ENCODE measurements around the gene MAP2. TPM values are rescaled to one million over a fixed set of nuclear protein-coding genes. Genes with fewer than 3 reads are reported as not detected.

MAP2 gene, protein sequence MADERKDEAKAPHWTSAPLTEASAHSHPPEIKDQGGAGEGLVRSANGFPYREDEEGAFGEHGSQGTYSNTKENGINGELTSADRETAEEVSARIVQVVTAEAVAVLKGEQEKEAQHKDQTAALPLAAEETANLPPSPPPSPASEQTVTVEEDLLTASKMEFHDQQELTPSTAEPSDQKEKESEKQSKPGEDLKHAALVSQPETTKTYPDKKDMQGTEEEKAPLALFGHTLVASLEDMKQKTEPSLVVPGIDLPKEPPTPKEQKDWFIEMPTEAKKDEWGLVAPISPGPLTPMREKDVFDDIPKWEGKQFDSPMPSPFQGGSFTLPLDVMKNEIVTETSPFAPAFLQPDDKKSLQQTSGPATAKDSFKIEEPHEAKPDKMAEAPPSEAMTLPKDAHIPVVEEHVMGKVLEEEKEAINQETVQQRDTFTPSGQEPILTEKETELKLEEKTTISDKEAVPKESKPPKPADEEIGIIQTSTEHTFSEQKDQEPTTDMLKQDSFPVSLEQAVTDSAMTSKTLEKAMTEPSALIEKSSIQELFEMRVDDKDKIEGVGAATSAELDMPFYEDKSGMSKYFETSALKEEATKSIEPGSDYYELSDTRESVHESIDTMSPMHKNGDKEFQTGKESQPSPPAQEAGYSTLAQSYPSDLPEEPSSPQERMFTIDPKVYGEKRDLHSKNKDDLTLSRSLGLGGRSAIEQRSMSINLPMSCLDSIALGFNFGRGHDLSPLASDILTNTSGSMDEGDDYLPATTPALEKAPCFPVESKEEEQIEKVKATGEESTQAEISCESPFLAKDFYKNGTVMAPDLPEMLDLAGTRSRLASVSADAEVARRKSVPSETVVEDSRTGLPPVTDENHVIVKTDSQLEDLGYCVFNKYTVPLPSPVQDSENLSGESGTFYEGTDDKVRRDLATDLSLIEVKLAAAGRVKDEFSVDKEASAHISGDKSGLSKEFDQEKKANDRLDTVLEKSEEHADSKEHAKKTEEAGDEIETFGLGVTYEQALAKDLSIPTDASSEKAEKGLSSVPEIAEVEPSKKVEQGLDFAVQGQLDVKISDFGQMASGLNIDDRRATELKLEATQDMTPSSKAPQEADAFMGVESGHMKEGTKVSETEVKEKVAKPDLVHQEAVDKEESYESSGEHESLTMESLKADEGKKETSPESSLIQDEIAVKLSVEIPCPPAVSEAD (N-terminal part only)
- total RNA-seq = 3.4 TPM
- long read RNA-seq, partial matches to known transcripts = 0 of 1 reads
- long read RNA-seq, other reads (novel, unspliced or antisense) = 1 of 1 reads

DNA sequence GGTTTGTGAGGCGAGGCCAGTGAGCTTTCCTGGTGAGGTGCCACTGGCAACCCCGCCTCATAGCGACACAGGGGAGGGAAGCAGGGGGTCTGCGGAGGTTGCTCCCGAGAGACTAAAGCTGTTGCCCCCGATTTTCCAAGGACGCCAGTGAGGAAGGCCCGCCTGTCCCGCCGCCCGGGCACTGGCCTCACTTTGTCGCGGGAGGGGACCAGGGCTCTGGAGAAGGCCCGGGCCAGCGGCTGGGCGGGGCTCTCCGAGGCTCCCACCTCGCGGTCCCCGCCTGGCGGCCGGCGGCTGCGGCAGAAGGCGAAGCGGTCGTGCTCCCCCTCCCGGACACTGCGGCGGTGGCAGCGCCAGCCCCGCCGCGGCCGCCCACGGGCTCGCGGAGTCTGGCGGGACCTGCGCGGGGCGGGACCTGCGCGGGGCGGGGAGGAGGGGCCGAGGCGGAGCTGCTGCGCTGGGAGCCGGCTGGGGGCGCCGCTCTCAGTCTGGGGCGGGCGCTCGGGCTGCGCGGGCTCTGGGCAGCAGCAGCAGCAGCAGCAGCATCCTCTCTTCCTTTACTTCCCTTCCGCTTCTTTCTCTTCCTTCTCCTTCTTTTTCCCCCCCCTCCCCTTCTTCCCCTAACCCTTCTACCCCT, at the start of gene MAP2:
MAP2 (plus strand) TSS at position 486 of the 637 bp plus-strand sequence. CDS start 229,124 bp downstream, outside the sequence.
- intact Hi-C loops (cut with micrococcal nuclease) = no loop called here
- ATAC-seq (peak; percentile 100), DNase-seq (peak; percentile 90)

DNA sequence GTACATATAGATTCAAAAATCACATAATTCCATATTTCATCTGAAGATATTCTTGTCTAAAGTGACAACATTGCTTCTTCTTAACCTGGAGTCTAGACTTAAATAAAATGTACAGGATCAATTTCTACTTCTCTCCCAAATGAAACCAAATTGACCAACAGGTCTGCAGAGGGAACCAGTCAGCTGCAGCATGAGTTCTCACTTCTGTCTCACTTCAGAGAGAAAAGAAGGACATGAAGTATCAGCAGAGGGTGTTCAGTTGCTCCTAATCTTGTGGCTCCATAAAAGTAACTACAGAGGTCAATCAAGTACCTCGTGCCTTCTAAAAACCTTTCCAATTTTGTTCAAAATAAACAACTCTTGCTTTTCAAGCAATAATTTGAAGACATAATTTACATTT, 47.2 kb upstream of the MAP2 start:
- DNase-seq = no peak
- ATAC-seq = no peak
- intact Hi-C loops (cut with micrococcal nuclease) = no loop called here

DNA sequence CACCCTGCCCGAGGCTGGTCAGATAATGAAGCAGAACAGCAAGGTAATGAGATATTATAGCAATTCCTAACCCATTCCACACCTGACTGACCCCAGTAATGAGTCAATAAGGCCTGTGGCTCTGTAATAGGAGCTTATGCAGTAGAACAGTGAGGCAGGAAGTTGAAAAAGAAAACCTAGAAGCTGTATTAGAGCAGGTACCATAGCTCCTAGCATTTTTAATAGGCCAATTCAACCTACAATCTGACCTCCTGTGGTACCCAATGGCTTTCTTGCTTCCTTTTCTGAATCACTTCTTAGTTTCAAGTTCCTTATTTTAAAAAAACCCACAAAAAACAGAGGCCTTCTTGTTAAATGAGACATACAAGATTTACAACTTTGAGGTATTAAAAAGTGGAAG, 43.6 kb upstream of the MAP2 start:
- intact Hi-C loops (cut with micrococcal nuclease) = no loop called here
- no peak for ATAC-seq
- DNase-seq = no peak

DNA sequence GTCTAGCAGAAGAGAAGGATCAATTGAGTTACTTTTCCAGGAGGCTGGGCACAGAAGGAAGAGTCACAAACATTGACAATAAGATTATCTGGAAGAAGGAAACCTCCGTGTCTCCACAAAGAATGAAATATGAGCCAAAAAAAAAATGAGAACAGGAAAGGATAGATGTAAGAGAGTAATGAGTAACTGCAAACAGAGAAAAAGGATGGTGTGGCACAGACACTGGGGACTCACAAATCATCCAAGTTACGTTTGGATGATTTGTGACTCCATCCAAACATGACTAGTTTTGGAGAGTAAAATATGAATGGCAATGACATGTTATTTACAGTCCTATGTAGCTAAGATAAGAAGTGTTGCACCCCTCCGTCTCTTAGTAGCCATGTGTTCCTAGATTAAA, 42.8 kb upstream of the MAP2 start:
- no peak for ATAC-seq
- no peak for DNase-seq
- intact Hi-C loops (cut with micrococcal nuclease) = no loop called here

DNA sequence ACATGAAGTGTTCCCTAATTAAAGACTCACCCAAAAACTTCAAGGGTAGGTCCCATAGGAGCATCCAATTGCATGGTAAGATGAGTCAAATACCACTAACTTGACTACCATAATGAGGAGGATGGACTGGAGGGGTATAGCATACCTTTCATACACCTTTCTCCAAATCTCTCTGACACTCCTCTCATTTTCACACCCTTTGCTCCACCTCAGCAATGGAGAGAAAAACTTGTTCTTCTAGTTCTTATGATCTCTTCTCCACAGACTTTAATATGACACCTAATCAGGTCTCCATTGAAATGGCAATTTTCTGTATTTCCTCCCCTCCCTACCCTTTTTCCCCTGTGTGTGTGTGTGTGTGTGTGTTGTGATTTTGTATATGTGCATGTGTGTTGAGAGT, 41.1 kb upstream of the MAP2 start:
- DNase-seq (no peak), ATAC-seq (no peak)
- intact Hi-C loops (cut with micrococcal nuclease) = no loop called here

DNA sequence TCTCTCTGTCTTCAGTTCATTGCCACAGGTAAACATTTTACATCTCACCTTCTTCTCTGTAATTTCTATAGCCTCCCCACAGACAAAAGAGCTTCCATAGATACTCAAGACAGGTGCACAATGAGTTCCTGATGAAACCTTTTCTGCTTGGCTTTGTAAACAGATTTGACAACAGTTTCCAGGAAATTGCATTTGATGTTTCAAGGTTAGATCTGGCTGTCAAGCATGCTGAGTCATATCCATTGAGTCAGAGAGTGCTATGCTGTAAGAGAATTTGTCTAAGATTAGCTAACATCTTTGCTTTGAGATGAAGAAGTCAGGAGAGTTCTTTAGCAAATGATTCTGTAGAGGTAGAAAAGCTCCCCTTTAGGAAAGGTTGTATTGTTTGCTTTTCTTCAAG, 40.6 kb upstream of the MAP2 start:
- intact Hi-C loops (cut with micrococcal nuclease) = no loop called here
- no peak for ATAC-seq

DNA sequence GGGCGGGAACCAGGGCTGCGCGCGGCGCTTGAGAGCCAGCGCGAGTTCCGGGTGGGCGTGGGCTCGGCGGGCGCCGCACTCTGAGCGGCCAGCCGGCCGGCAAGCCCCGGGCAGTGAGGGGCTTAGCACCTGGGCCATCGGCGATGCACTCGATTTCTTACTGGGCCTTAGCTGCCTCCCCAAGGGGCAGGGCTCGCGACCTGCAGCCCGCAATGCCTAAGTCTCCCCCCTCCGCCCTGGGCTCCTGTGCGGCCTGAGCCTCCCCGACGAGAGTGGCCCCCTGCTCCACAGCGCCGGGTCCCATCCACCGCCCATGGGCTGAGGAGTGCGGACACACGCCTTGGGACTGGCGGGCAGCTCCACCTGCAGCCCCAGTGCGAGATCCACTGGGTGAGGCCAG, 36.5 kb upstream of the MAP2 start:
- ATAC-seq (no peak), DNase-seq (no peak)
- intact Hi-C loops (cut with micrococcal nuclease) = no loop called here

More for the DNA sequence above, 40.6 kb upstream of the MAP2 start:
- no peak for DNase-seq

DNA sequence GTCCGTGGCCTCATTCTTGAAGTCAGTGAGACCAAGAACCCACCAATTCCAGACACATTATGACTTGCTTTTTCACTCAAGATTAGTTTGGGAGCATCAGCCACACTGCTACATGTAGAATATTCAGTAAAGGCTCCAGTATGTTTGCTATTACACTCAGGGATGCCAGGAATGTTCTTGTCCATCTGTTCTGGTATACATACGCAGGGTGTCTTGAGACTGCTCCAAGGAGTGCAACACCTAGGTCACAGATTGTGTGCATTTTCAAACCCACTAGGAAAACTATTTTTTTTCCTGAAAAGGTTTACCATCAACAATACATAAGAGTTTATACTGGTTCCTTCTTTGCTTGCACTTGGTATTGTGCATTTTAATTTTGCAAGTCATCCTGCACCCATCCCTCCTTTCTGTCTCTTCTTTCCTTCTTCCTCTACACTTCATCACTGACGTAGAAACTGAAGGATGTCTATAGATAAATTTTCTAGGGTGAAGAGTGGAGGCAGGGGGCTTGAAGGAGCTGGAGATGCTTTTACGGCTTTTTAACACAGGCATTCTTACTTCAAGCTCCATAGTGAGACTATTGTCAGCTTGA, 35.3 kb upstream of the MAP2 start:
- DNase-seq = no peak
- ATAC-seq = no peak
- intact Hi-C loops (cut with micrococcal nuclease) = no loop called here

DNA sequence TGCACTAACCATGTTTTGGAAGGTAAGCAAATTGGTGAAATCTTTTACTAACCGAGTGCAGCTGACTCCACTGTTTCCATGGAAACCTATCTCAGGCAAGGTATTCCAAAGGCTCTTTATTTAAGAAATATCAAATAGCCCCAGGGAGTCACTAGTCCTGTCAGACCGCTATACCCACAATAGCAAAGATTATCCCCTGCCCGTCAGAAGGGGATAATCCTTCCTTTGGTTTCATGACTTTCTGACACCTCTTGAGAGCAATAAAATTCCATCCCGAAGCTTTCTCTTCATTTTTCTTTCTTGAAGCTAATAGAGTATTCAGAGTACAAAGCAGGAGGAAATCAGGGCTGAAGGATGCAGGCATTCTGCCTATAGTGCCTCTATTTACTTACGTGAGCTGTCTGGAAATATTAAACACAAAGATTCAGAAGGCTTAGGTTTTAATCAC, 34.7 kb upstream of the MAP2 start:
- ATAC-seq = no peak
- intact Hi-C loops (cut with micrococcal nuclease) = no loop called here
- no peak for DNase-seq

DNA sequence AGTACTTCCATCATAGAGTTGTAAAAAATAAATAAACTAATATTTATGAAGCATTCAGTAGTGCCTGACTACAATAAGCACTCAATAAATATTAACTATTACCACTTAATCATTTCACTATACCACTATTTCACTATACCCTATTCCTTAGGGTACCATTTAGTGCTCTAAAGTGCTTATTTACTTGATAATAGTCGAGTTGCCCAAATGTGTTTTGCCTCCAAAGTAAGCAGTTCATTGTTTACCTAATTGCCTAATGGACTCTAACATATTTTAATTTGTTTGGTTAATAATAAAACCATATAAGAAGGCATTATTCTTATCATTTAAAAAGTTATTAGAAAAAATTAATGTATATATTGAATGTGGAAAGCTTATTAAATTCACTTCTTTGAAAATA, 33.0 kb upstream of the MAP2 start:
- no peak for DNase-seq
- intact Hi-C loops (cut with micrococcal nuclease) = no loop called here
- no peak for ATAC-seq

DNA sequence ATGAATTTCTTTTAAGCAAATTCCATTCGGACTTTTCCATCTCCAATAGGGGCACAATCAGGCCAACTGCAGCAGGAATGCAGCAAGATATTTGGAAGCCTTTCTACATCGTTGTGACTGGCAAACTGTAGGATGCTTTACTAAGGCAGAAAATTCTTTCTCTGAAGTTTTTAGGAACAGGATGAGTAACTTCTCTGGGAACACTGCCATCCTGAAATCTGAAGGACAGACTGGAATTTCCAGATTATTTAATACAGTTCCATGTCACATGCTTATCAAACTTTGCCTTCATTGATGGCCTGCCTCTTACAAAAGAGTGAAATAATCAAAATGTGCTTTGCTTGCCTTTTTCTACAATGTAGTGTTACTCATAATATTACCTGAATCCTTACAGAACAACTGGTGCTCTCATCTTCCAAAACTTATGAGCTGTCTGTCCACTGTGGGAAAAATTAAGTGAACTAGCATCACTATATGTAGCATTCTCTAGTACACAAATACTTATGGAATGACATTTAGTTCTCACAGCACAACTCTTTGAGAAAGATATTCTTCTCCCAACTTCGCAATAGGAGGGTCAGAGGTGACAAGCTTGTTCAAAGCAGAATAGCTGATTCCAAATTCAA, 32.0 kb upstream of the MAP2 start:
- DNase-seq = no peak
- ATAC-seq = no peak
- intact Hi-C loops (cut with micrococcal nuclease) = no loop called here

DNA sequence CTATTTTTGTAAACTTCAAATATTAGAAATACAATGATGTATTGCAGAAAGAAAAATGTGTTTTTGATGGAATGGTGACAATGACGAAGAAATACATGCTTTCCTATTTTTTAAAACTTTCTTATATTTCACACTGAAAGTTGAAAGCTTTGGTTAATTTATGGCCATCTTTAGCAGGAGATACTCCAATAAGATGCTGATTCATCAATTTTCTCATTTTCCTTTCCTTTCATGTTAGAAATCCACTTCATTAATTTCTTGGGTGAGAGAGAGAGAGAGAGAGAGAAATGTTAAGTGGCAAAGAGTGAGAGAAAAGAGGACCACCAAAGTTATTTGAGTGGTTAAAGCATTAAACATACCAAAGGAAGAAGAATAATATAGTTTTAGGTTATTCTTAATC, 28.6 kb upstream of the MAP2 start:
- DNase-seq (no peak), ATAC-seq (no peak)
- intact Hi-C loops (cut with micrococcal nuclease) = no loop called here

DNA sequence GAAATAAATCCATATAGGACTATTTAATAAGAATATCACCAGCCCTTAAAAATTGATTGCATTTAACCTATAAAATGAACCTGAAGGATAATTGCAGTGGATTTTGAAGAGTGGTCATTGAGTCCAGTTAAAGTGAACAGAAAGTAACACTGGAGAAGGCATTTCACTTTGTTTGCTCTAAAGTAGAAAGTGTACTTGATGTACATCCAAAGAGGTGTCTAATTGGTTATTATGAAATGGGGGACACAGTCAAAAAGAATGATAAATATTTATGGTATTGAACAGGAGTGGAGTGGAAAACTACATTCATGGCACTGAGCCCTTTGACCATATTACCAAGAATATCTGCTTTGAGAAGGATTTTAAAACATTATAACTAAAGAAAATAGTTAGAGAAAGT, 28.2 kb upstream of the MAP2 start:
- ATAC-seq (no peak), DNase-seq (no peak)

DNA sequence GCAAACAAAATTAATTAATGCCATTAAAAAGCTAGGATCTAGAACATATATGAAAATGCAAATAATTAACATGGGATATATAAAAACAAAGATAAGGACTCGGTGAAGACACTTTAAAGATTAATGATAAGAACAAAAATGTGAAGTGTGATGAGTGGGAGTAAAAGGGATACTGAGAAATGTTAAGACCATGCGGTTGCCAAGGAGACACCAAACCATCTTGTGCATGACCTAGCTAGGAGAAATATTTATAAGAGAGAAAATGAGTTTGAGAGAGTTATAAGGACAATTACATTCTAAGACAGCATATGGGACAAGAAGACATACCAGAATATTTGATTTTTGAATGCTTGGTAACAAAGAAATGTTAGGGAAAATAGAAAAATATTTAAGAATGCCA, 25.4 kb upstream of the MAP2 start:
- intact Hi-C loops (cut with micrococcal nuclease) = no loop called here
- no peak for DNase-seq
- no peak for ATAC-seq

More for the DNA sequence above, 28.2 kb upstream of the MAP2 start:
- intact Hi-C loops (cut with micrococcal nuclease) = no loop called here

DNA sequence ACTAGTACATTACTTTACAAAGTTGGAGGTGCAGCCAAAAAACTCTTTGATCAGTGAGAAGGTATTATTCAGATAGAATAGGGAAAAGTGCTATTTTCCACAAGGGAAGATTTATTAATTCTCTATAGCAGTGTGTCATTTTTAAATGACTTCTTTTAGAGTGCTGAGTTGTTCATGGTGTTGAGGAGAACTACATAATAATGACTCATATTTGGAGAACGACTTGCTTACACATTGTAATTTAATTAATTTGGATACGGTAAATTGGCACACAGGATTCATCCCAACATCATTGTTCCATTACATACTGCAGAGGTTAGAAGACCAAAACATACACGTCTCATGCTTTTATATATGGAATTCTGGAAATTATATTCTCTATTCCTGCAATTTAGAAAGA, 22.1 kb upstream of the MAP2 start:
- intact Hi-C loops (cut with micrococcal nuclease) = no loop called here
- ATAC-seq = no peak

DNA sequence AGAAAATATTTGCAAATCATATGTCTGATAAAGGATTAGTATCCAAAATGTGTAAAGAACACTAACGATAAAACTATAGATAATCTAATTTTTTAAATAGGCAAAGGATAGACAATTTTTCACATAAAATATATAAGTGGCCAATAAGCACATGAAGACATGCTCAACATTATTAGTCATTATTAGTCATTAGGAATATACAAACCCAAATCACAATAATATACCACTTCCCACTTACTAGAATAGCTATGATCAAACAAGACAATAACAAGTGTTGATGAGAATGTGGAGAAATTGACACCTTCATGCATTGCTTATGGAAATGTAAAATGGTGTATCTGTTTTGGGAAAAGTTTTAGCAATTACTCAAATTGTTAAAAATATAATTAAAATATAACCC, 12.6 kb upstream of the MAP2 start:
- DNase-seq (no peak), ATAC-seq (no peak)
- intact Hi-C loops (cut with micrococcal nuclease) = no loop called here

More for the DNA sequence above, 22.1 kb upstream of the MAP2 start:
- DNase-seq = no peak

DNA sequence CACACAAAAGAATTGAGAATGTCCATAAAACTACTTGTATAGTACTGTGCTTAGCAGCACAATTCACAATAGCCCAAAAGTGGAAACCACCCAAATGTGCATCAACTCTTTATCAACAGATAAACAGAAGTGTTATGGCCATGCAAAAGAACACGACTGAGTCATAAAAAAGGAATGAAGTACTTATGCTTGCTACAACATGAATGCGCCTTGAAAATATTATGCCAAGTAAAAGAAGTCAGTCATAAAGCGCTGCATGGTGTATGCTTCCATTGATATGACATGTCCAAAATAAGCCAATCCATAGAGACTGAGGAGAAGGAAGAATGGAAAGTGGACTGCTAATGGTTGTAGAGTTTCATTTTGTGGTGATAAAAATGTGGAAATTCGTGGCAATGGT, 12.1 kb upstream of the MAP2 start:
- ATAC-seq = no peak
- no peak for DNase-seq
- intact Hi-C loops (cut with micrococcal nuclease) = no loop called here

DNA sequence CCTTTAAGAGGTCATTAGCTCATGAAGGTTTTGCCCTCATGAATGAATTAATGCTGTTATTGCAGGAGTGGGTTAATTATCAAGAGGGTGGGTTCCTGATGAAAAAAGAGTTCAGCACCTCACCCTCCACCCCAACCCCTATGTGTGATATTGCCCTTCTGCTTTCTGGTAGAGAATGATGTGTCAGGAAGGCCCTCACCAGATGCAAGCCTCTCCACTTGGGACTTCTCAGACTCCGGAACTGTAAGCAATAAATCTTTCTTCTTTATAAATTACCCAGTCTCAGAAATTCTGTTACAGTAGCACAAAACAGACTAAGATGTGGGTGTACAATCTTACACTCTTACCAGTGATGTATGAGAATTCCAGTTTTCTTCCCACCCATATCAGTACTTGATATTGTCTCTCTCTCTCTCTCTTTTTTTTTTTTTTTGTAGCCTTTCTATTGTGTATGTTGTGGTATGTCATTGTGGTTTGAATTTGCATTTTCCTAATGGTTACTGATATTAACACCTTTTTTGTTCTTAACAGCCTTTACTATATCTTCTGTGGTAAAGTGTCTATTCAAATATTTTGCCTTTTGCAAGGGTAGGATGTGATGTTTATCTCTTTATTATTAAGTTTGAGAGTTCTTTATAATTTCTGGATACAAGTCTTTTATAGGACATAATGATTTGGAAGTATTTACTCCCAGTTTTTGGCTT, 10.4 kb upstream of the MAP2 start:
- intact Hi-C loops (cut with micrococcal nuclease) = no loop called here
- DNase-seq (no peak), ATAC-seq (no peak)

Data from left ventricle myocardium superior (tissue), 1 donor.